Chondrocyte (in vitro differentiated cells): ENCODE measurements around the gene PPFIBP1. TPM values are rescaled to one million over a fixed set of nuclear protein-coding genes. Genes with fewer than 3 reads are reported as not detected.
"Not testable (repeated sequence)": the region's sequence is repeated elsewhere in the genome, so short reads cannot be mapped to it uniquely, and the experiment has no call there.

Experiments
- DNase-seq: peaks from one replicate; pipeline ENCODE4 v3.0.0; 2021; ENCODE audit warnings: mixed read lengths, low spot score
- H3K27ac Mint-ChIP-seq: one replicate; pipeline ENCODE4 v1.8.0; 2021; ENCODE audit warnings: mild to moderate bottlenecking, moderate library complexity, mixed read lengths; ENCODE audit not compliant: unreplicated experiment
- H3K27me3 Mint-ChIP-seq: 2 replicates; pipeline ENCODE4 v1.8.0; 2021; ENCODE audit warnings: low read depth, mixed read lengths
- H3K36me3 Mint-ChIP-seq: 2 replicates; pipeline ENCODE4 v1.8.0; 2021; ENCODE audit warnings: low read depth, mixed read lengths
- H3K4me1 Mint-ChIP-seq: 2 replicates; pipeline ENCODE4 v1.8.0; 2021; ENCODE audit warnings: low read depth, mild to moderate bottlenecking, mixed read lengths
- H3K4me3 Mint-ChIP-seq: one replicate; pipeline ENCODE4 v1.8.0; 2021; ENCODE audit warnings: mild to moderate bottlenecking, moderate library complexity, mixed read lengths; ENCODE audit not compliant: unreplicated experiment
- H3K9me3 Mint-ChIP-seq: 2 replicates; pipeline ENCODE4 v1.8.0; 2021; ENCODE audit warnings: low read depth, mixed read lengths
- total RNA-seq: library from RNA; stranded (reverse); gene quantifications from 3 replicates; pipeline ENCODE4 v1.2.1, GENCODE V29; 2021
- TF ChIP-seq, protein P1 (sequence below): fragments of 200-600 bp; sonication (generic); IDR thresholded peaks from 2 replicates; pipeline ENCODE4 v1.5.0; 2021; ENCODE audit warnings: antibody characterized with exemption, mild to moderate bottlenecking, moderate library complexity

PPFIBP1 gene
- total RNA-seq, 1 donor from 2014 or later: 85.0 TPM

DNA sequence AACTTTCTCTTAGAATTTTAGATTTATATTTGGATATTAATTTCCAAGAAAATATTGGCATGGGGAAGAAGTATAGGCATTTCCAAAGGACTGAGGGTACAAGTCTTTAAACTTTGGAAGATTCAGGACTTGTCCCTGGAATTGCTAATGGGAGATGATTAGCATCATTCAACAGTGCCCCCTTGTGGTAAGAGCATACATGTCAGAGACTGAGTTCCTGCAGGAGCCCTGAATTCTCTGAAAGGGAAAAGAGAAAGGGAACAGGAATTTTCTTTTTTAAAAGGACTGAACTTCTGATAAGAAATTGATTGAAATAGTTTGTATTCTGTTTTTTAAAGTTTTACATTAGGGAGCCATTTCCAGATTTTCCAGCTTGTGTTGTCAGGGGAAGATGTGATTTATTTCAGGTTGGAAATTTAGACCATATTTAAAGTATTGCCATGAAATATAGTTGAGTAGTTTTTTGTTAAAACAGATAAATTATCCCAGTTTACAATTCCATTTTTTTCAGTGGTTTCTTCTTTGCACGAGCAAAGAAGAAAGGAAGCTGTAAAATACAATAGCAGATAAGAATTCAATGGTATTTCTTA is 128.3 kb downstream of the PPFIBP1 start:
- Mint-ChIP-seq H3K36me3 (peaks cover 14% of the 10 kb centered on the region), H3K4me3 (no peak overlapping the region), H3K4me1 (peaks cover 2% of the 10 kb centered on the region), H3K9me3 (no peaks in the 10 kb centered on the region), H3K27ac (no peak overlapping the region), H3K27me3 (no peaks in the 10 kb centered on the region)
- TF ChIP-seq, protein P1, sequence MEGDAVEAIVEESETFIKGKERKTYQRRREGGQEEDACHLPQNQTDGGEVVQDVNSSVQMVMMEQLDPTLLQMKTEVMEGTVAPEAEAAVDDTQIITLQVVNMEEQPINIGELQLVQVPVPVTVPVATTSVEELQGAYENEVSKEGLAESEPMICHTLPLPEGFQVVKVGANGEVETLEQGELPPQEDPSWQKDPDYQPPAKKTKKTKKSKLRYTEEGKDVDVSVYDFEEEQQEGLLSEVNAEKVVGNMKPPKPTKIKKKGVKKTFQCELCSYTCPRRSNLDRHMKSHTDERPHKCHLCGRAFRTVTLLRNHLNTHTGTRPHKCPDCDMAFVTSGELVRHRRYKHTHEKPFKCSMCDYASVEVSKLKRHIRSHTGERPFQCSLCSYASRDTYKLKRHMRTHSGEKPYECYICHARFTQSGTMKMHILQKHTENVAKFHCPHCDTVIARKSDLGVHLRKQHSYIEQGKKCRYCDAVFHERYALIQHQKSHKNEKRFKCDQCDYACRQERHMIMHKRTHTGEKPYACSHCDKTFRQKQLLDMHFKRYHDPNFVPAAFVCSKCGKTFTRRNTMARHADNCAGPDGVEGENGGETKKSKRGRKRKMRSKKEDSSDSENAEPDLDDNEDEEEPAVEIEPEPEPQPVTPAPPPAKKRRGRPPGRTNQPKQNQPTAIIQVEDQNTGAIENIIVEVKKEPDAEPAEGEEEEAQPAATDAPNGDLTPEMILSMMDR: peak; percentile 99
- no peak for DNase-seq

DNA sequence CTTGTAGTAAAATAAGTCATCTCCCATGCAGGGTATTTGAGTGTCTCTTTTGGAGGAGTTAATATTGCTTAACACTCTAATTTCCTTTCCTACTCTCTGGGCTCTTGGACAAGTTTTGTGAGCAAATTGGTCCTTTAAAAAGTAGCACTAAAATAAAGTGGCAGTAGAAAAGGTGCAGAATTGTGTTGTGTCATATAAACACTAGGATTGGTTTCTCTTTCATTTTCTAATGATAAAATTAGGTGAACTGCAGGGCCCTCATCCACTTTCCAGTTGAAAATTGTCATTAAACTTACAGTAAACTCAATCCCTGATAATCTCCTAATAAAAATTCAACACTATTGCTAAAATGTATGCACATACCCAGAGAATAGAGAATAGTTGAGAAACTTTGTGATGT is 129.7 kb downstream of the PPFIBP1 start:
- peaks cover 2% of the 10 kb centered on the region for H3K4me1 Mint-ChIP-seq
- H3K27ac Mint-ChIP-seq: no peak overlapping the region
- H3K4me3 Mint-ChIP-seq: no peak overlapping the region
- H3K27me3 Mint-ChIP-seq: no peaks in the 10 kb centered on the region
- no peaks in the 10 kb centered on the region for H3K9me3 Mint-ChIP-seq
- peaks cover 11% of the 10 kb centered on the region for H3K36me3 Mint-ChIP-seq
- TF ChIP-seq, protein P1: no peak
- no peak for DNase-seq

DNA sequence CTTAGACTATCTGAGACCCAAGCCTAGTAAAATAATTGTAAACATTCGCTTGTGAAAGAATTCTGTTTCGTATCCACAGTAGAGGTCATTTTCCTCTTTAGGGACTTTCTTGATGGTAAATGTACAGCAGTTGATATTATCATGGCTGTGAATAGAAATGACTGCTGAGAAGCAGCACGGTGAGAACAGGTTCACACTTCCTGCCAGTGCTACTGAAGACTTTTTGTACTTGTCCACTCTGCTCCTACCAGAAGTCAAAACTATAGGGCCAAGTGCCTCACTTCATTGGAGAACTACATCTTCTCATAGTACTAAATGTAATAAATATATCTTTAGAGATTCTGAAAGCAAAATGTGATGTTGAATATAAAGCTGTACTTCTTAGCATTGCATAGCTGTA is 131.5 kb downstream of the PPFIBP1 start:
- not testable (repeated sequence) for H3K27ac Mint-ChIP-seq, DNase-seq, H3K9me3 Mint-ChIP-seq, H3K4me3 Mint-ChIP-seq, H3K27me3 Mint-ChIP-seq, H3K4me1 Mint-ChIP-seq
- peaks cover 13% of the 10 kb centered on the region for H3K36me3 Mint-ChIP-seq

DNA sequence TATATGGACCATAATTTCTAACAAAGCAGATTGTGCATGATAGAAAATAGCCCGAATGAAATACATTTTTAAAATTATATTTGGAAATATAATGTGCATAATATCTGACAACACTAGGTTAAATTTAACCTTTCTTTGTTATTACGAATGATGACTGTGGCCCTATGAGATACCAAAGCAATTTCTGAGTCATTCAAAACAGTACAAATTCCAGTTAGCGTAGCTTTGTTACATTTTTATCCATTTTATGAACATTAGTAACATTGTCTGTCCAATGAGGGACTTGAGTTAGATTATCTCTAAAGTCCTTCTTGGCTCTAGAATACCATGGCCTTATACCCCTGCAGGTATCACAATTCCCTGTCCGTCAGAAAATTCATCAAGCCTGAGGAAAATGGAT is 133.3 kb downstream of the PPFIBP1 start:
- H3K9me3 Mint-ChIP-seq: no peaks in the 10 kb centered on the region
- no peaks in the 10 kb centered on the region for H3K27me3 Mint-ChIP-seq
- no peak overlapping the region for H3K27ac Mint-ChIP-seq
- peaks cover under 1% of the 10 kb centered on the region for H3K4me1 Mint-ChIP-seq
- peaks cover 16% of the 10 kb centered on the region for H3K36me3 Mint-ChIP-seq
- TF ChIP-seq, protein P1: no peak
- DNase-seq: no peak
- no peak overlapping the region for H3K4me3 Mint-ChIP-seq

DNA sequence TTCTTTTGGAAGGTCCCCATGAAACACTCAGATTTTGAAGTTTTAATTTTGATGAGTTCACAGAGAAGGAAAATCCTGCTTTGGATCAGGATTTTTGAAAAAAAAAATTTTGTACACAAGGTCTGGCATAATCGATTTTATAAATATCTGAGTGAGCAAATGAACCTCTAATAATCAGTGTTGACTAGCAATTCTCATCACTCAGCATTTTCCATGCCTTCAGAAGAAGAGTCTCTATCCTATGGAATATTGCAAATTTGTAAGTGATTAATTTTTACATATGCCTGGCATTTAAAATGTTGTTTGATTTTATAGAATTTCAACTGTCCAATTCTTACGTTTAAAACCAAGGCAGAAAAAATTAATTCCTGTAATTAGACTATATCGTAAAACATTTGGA is 141.7 kb downstream of the PPFIBP1 start:
- no peaks in the 10 kb centered on the region for H3K27me3 Mint-ChIP-seq
- H3K36me3 Mint-ChIP-seq: peaks cover 45% of the 10 kb centered on the region
- DNase-seq: no peak
- peaks cover 25% of the 10 kb centered on the region for H3K4me1 Mint-ChIP-seq
- no peaks in the 10 kb centered on the region for H3K9me3 Mint-ChIP-seq
- no peak overlapping the region for H3K27ac Mint-ChIP-seq
- H3K4me3 Mint-ChIP-seq: no peak overlapping the region
- TF ChIP-seq, protein P1: no peak

DNA sequence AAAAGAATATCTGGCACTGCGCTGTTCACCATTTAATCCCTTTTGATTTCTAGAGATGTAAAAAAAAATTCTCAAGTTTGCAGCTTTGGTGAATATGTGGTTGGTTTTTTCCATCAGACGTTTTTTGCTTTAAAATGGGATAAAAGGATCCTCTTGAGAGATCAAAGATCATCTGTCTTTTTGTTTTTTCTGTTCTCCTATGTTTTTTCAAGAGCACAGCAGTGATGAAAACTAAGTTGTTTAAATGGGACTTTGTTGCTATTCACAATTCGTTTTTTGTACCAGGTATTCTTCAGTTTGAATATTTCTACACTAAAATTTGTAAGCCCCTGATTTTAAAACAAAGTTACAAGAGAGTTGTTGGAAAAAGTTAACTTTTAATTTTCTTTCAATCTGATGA is 142.5 kb downstream of the PPFIBP1 start:
- DNase-seq: no peak

More for the DNA sequence above, 142.5 kb downstream of the PPFIBP1 start:
- Mint-ChIP-seq H3K27ac (peak overlapping the region; percentile 11), H3K4me3 (no peak overlapping the region), H3K4me1 (peaks cover 28% of the 10 kb centered on the region), H3K9me3 (no peaks in the 10 kb centered on the region), H3K36me3 (peaks cover 43% of the 10 kb centered on the region), H3K27me3 (no peaks in the 10 kb centered on the region)
- TF ChIP-seq, protein P1: no peak
